Lung (tissue), 12 donors: ENCODE results near the gene FYB1. TPM values are rescaled to one million over a fixed set of nuclear protein-coding genes. Genes with fewer than 3 reads are reported as not detected.

Experiments used
- ATAC-seq: fragments of 200-7000 bp; cut with Tn5 transposase; one replicate; pipeline ENCODE4 v1.9.1; 2020; ENCODE audit warnings: moderate number of reproducible peaks; ENCODE audit not compliant: insufficient read depth, low FRiP score
- DNase-seq, 3 donors: peaks; one replicate each; pipeline ENCODE4 v3.0.0-alpha.2; 2013 to 2017
- H3K27ac ChIP-seq, 2 donors: one replicate each; pipeline ENCODE4 v1.5.1; 2013; ENCODE audit warnings: mild to moderate bottlenecking in 2 of 2, moderate library complexity in 2 of 2, control low read depth in 1 of 2, inconsistent platforms in 1 of 2, low read depth in 1 of 2, low read length in 1 of 2
- H3K27me3 ChIP-seq, 3 donors: one replicate each; pipeline ENCODE4 v1.5.1; 2013; ENCODE audit warnings: low read length in 2 of 3; ENCODE audit not compliant: control insufficient read depth in 3 of 3, insufficient read depth in 3 of 3
- H3K36me3 ChIP-seq, 4 donors: one replicate each; pipeline ENCODE4 v1.5.1; 2013; ENCODE audit warnings: low read length in 4 of 4, mild to moderate bottlenecking in 1 of 4, moderate library complexity in 1 of 4; ENCODE audit not compliant: control insufficient read depth in 4 of 4, insufficient read depth in 4 of 4
- H3K4me1 ChIP-seq, 5 donors: one replicate each; pipeline ENCODE4 v1.5.1; 2013; ENCODE audit warnings: low read length in 5 of 5, mild to moderate bottlenecking in 2 of 5, moderate library complexity in 1 of 5; ENCODE audit not compliant: control insufficient read depth in 5 of 5, insufficient read depth in 5 of 5
- H3K4me3 ChIP-seq: one replicate; pipeline ENCODE4 v1.5.1; 2013; ENCODE audit warnings: mild to moderate bottlenecking, control low read depth, moderate library complexity
- H3K9ac ChIP-seq, 2 donors: one replicate each; pipeline ENCODE4 v1.5.1; 2013; ENCODE audit warnings: low read length in 2 of 2, control low read depth in 1 of 2; ENCODE audit not compliant: insufficient read depth in 1 of 2
- H3K9me3 ChIP-seq, 4 donors: one replicate each; pipeline ENCODE4 v1.5.1; 2013; ENCODE audit warnings: low read length in 3 of 4, mild to moderate bottlenecking in 1 of 4, moderate library complexity in 1 of 4; ENCODE audit not compliant: control insufficient read depth in 4 of 4, insufficient read depth in 3 of 4
- WGBS, 2 donors: extraction: QIAGEN DNeasy Blood & Tissue Kit; methylation state at CpG; one replicate each; pipeline ENCODE4 v1.1.7; 2013; 5-methylcytosine and 5-hydroxymethylcytosine counted together
- polyA plus RNA-seq, 2 donors: library from polyadenylated mRNA; stranded (reverse); fragments of 200-250 nt; gene quantifications; one replicate each; pipeline ENCODE4 v1.2.1, GENCODE V29; 2013
- total RNA-seq, 2 donors: library from RNA; depleted of rRNA in 1 of 2; stranded (reverse); fragments of >200 nt in 1 of 2; gene quantifications; one replicate each; pipeline ENCODE4 v1.2.1, GENCODE V29; 2014 to 2021
- TF ChIP-seq, protein P1 (sequence below): IDR thresholded peaks from 2 replicates; pipeline ENCODE4 v1.5.1; 2012; ENCODE audit warnings: mild to moderate bottlenecking; ENCODE audit errors: control extremely low read depth, extremely low read depth
- donor health status: control.
- donor health status: control.
- donor health status: Bipolar disorder and iron deficiency.
- donor health status: healthy.
- donor health status: DM: yes; HTN: yes; CAD: no.

FYB1 gene
- total and polyA plus RNA-seq, 4 donors, result 4.5 to 51.4 (median 32.5) TPM

DNA sequence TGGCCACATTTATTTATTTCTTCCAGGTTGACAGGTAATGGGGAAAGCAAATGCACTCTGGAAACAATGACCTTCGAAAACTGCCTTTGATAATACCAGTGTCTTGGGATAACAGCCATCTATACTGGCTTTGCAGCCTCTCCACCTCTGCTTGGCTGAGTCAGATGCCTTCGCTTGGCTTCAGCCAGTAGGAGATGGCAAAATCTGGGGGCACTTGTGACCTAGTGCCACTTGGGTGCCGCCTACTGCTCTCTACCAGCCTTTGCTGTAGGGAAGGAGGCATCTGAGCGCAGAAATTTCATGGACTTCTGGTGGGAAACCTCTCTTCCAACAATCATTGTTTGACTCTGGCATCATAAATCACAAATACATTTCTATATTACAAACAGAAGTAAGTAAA lies 21.8 kb downstream of the FYB1 start:
- Histone ChIP-seq H3K4me3 (no peak overlapping the region), H3K9ac (no peak overlapping the region), H3K27ac (no peak overlapping the region), H3K4me1 (no peaks in the 10 kb centered on the region), H3K36me3 (no peaks in the 10 kb centered on the region), H3K27me3 (no peaks in the 10 kb centered on the region), H3K9me3 (no peaks in the 10 kb centered on the region)
- TF ChIP-seq, protein P1, sequence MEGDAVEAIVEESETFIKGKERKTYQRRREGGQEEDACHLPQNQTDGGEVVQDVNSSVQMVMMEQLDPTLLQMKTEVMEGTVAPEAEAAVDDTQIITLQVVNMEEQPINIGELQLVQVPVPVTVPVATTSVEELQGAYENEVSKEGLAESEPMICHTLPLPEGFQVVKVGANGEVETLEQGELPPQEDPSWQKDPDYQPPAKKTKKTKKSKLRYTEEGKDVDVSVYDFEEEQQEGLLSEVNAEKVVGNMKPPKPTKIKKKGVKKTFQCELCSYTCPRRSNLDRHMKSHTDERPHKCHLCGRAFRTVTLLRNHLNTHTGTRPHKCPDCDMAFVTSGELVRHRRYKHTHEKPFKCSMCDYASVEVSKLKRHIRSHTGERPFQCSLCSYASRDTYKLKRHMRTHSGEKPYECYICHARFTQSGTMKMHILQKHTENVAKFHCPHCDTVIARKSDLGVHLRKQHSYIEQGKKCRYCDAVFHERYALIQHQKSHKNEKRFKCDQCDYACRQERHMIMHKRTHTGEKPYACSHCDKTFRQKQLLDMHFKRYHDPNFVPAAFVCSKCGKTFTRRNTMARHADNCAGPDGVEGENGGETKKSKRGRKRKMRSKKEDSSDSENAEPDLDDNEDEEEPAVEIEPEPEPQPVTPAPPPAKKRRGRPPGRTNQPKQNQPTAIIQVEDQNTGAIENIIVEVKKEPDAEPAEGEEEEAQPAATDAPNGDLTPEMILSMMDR, result no peak
- DNase-seq, result no peak
- no peak for ATAC-seq
- 90 to 92% methylated on average over 4 of the region's 4 CpGs for WGBS, 2 donors

DNA sequence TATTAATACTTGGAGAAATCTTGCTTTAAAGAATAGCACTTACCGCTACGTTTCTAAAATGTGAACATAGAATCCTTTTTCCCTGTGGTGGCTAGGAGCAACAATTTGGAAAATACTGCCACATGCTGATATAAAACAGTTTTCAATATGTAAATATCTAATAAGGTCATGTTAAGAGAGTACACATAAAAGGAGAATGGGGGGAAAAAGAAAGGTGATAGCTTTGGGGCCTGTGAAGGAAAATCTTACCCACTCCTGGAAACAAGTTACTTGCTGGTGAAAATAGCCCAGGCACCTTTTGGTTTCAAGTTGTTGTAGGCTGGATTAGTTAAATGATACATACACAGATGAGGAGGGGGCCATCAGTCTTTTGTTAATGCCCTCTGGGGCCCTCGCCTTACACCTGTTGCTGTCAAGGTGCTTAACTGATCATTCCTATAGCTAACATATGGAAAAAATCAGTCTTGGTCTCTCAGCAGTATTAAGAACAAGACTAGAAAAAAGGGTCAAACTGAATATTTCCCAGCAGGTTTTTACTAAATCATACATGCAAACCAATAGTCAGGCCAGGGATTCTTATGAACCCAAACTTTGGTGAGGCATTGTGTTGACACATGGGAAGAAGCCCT lies 24.1 kb downstream of the FYB1 start:
- Histone ChIP-seq H3K9me3 (no peaks in the 10 kb centered on the region), H3K9ac (no peak overlapping the region), H3K4me3 (no peak overlapping the region), H3K27ac (no peak overlapping the region), H3K27me3 (no peaks in the 10 kb centered on the region), H3K36me3 (no peaks in the 10 kb centered on the region), H3K4me1 (peaks cover 0 to 4% (median 0%) of the 10 kb centered on the region in 5 donors)
- no peak for DNase-seq
- WGBS, 2 donors, result 93 to 94% methylated on average over 3 of the region's 3 CpGs
- TF ChIP-seq, protein P1, result no peak
- ATAC-seq, result no peak

DNA sequence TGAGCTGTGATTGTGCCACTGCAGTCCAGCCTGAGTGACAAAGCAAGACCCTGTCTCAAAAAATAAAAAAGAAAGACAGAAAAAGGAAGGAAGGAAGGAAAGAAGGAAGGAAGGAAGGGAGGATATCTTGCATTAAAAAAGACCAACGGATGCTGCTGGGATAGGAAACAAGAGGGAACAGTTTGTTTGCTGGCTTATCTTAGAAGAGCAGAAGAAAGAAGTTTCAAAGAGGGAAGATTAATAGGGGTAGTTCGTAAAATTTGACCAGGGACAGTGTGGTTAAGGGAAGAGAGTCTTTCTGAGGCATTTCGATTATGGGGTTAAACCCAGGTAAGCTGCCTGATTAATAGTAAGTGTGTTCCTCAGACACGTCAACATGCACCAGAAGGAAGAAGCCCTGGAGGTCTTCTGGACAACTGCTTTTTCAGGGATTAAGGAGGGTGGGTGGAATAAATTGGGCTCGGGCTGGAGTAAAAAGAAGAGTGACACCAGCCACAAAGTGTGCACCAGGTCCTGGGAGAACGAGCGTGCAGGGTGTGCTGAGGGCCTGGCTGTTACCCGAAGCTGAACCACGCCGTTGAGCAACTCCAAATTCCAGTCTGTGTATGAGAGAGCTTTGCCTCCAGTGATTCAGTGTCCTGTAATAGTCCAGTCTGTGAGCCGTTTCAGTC lies 24.8 kb downstream of the FYB1 start:
- TF ChIP-seq, protein P1, result no peak
- H3K27me3 ChIP-seq, result no peaks in the 10 kb centered on the region
- H3K9me3 ChIP-seq, result no peaks in the 10 kb centered on the region
- H3K27ac ChIP-seq, result no peak overlapping the region
- 26 to 40% methylated on average over 11 of the region's 11 CpGs for WGBS, 2 donors
- no peaks in the 10 kb centered on the region for H3K36me3 ChIP-seq
- H3K9ac ChIP-seq, result no peak overlapping the region
- H3K4me1 ChIP-seq, result peaks cover 0 to 7% (median 0%) of the 10 kb centered on the region in 5 donors
- no peak overlapping the region for H3K4me3 ChIP-seq
- ATAC-seq (no peak), DNase-seq (peak in 1 of 3 donors; percentile 29)
